ENCODE measurements around the gene OR6K3.
"Not testable (repeated sequence)": the region's sequence is repeated elsewhere in the genome, so short reads cannot be mapped to it uniquely, and the experiment has no call there.

The OR6K3 gene

DNA sequence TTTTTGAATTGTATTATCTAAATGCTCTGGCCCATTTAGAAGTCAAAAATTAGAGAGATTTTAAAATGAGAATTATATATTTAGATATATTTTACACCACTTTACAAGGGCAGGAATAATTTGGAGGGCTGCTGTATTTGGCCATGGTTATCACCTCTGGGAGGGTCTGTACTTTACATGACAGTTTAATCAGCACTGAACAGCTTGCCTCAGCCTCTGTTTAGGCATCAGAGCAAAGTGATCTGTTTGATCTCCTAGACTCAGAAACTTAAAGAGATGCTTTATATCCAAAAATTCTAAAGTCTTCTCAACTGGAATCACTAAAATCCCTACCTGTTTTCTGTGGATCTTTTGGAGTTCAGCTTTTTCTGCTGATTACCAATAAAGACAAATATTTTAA, 28.6 kb downstream of the OR6K3 start:
- H3K4me1 Mint-ChIP-seq = no peaks in the 10 kb centered on the region
- no peak for DNase-seq
- H3K36me3 Mint-ChIP-seq (ENCODE audit: low read depth) = no peaks in the 10 kb centered on the region
- H3K4me3 Mint-ChIP-seq = no peak overlapping the region
- no peak overlapping the region for H3K27ac Mint-ChIP-seq
- H3K9me3 Mint-ChIP-seq = no peaks in the 10 kb centered on the region
- TF ChIP-seq, protein P1, sequence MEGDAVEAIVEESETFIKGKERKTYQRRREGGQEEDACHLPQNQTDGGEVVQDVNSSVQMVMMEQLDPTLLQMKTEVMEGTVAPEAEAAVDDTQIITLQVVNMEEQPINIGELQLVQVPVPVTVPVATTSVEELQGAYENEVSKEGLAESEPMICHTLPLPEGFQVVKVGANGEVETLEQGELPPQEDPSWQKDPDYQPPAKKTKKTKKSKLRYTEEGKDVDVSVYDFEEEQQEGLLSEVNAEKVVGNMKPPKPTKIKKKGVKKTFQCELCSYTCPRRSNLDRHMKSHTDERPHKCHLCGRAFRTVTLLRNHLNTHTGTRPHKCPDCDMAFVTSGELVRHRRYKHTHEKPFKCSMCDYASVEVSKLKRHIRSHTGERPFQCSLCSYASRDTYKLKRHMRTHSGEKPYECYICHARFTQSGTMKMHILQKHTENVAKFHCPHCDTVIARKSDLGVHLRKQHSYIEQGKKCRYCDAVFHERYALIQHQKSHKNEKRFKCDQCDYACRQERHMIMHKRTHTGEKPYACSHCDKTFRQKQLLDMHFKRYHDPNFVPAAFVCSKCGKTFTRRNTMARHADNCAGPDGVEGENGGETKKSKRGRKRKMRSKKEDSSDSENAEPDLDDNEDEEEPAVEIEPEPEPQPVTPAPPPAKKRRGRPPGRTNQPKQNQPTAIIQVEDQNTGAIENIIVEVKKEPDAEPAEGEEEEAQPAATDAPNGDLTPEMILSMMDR (IDR thresholded peaks at IDR 0.05) = no peak
- peaks cover 5% of the 10 kb centered on the region for H3K27me3 Mint-ChIP-seq (ENCODE audit: low read depth, poor library complexity)

DNA sequence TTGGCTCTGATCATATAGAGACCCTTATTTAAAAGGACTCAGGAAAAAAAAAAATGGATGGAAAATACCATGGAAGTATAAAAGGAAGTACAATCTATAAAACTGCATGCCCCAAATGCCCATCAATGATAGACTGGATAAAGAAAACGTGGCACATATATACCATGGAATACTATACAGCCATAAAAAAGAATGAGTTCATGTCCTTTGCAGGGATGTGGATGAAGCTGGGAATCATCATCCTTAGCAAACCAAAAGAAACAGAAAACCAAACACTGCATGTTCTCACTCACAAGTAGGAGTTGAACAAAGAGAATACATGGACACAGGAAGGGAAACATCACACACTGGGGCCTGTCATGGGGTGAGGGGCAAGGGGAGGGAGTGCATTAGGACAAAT, 29.4 kb downstream of the OR6K3 start:
- DNase-seq; H3K36me3 Mint-ChIP-seq (ENCODE audit: low read depth); H3K27me3 Mint-ChIP-seq (ENCODE audit: low read depth, poor library complexity); H3K4me1 Mint-ChIP-seq; H3K9me3 Mint-ChIP-seq; H3K4me3 Mint-ChIP-seq; H3K27ac Mint-ChIP-seq: not testable (repeated sequence)

DNA sequence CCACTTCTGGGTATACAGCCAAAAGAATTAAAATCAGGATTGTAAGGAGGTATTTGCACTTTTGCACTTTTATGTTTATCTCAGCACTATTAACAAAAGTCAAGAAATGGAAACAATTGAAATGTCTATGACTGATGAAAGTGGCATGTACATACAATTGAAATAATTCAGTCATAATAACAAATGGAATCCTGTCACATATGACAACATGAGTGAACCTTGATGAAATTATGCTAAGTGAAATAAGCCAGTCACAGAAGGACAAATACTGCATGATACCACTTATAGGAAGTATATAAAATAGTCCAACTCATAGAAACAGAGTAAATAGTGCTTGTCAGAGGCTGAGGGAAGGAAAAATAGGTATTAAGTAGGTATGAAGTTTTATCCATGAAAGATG, 30.6 kb downstream of the OR6K3 start:
- no peak overlapping the region for H3K27ac Mint-ChIP-seq
- no peaks in the 10 kb centered on the region for H3K4me1 Mint-ChIP-seq
- no peaks in the 10 kb centered on the region for H3K9me3 Mint-ChIP-seq
- TF ChIP-seq, protein P1 (IDR thresholded peaks at IDR 0.05) = no peak
- no peak overlapping the region for H3K4me3 Mint-ChIP-seq
- H3K36me3 Mint-ChIP-seq (ENCODE audit: low read depth) = no peaks in the 10 kb centered on the region
- peaks cover 8% of the 10 kb centered on the region for H3K27me3 Mint-ChIP-seq (ENCODE audit: low read depth, poor library complexity)
- no peak for DNase-seq

DNA sequence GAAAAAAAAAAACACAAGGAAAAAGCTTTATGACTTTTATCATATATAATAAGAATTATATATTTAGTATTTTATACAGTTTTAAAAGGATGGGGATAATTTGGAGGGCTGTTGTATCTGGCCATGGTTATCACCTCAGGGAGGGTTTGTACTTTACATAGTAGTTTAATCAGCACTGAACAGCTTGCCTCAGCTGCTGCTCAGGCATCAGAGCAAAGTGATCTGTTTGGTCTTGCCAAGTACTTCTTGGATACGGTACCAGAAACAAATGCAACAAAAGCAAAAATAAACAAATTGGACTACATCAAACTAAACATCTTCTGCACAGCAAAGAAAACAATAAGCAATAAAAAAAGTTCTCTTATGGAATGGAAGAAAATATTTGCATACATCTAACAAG, 31.4 kb downstream of the OR6K3 start:
- no peak for DNase-seq
- no peaks in the 10 kb centered on the region for H3K36me3 Mint-ChIP-seq (ENCODE audit: low read depth)
- TF ChIP-seq, protein P1 (IDR thresholded peaks at IDR 0.05) = no peak
- H3K4me3 Mint-ChIP-seq = no peak overlapping the region
- no peaks in the 10 kb centered on the region for H3K4me1 Mint-ChIP-seq
- H3K27ac Mint-ChIP-seq = no peak overlapping the region
- no peaks in the 10 kb centered on the region for H3K9me3 Mint-ChIP-seq
- H3K27me3 Mint-ChIP-seq (ENCODE audit: low read depth, poor library complexity) = peaks cover 8% of the 10 kb centered on the region

DNA sequence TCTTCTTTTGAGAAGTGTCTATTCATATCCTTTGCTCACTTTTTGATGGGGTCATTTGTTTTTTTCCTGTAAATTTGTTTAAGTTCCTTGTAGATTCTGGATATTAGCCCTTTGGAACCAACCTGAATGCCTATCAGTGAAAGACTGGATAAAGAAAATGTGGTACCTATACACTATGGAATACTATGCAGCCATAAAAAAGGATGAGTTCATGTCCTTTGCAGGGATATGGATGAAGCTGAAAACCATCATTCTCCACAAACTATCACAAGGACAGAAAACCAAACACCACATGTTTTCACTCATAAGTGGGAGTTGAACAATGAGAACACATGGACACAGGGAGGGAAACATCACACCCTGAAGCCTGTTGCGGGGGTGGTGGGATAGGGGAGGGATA, 32.2 kb downstream of the OR6K3 start:
- not testable (repeated sequence) for DNase-seq, H3K9me3 Mint-ChIP-seq

DNA sequence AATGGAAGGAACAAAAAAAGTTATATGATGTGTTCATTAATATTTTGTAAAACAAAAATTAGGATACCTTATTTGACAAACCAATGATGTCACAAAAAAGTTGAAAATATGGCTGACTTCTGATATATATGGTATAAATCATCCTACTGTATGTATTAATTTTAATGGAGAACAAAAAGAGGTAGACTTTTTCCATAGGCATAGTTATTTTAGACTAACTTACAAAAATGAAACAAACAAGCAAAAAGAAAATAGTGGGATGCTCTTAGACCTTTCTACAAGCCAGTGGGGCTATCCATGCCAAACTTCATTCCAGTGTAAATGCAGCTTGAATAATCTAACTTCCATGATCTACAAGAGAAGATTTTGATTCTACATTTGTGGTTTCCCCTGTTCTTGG, 33.5 kb downstream of the OR6K3 start:
- no peak overlapping the region for H3K4me3 Mint-ChIP-seq
- no peaks in the 10 kb centered on the region for H3K36me3 Mint-ChIP-seq (ENCODE audit: low read depth)
- H3K27me3 Mint-ChIP-seq (ENCODE audit: low read depth, poor library complexity) = peaks cover 8% of the 10 kb centered on the region
- no peaks in the 10 kb centered on the region for H3K4me1 Mint-ChIP-seq
- DNase-seq = no peak
- TF ChIP-seq, protein P1 (IDR thresholded peaks at IDR 0.05) = no peak
- no peaks in the 10 kb centered on the region for H3K9me3 Mint-ChIP-seq
- no peak overlapping the region for H3K27ac Mint-ChIP-seq

More for the DNA sequence above, 32.2 kb downstream of the OR6K3 start:
- not testable (repeated sequence) for H3K27me3 Mint-ChIP-seq (ENCODE audit: low read depth, poor library complexity); H3K4me1 Mint-ChIP-seq; H3K4me3 Mint-ChIP-seq; H3K36me3 Mint-ChIP-seq (ENCODE audit: low read depth); H3K27ac Mint-ChIP-seq

DNA sequence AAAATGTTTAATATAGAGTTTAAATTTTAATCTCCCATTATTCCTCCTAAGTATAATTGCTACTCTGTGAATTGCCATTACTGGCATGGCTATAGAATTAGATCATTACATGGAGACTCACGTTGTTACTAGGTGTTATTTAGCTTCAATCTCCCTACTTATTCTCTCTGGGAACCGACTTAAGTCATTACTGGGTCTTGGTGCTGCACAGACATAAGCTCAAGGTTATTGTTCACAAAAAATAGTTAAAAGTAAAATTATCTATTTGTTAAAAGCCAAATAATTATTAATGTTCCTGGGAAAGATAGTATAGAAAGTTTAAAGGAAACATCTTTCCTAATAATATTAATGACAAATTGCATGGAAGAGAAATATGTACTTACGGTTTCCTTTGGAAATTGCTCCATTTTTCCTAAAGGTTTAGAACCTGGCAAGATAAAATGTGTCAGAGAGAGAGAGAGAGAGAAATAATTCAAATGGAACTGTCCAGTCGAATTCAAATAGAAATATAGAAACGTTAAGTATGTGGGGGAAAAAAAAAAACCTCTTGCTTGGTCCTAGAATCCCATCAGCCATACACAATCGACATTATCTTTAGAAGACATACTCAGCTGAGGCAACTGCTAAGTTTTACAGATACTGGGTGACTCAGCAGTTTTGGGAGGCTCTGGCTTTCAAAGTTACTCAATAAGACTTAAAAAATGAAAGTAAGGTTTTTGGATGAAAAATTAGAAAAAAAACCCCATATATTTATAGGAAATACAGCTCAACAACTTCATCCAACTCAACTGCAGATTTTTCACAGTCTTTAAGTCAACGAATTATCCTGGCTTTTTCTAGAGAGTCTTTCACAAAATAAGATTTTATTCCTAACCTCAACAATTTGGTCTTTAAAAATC, 34.2 kb downstream of the OR6K3 start, which contains the start of gene SPTA1:
SPTA1 (minus strand) TSS at position 605 of the 899 bp plus-strand sequence; CDS start at position 407, 198 bp downstream.
- no peaks in the 10 kb centered on the region for H3K9me3 Mint-ChIP-seq
- no peak within 1 kb of the TSS for H3K4me3 Mint-ChIP-seq
- no peaks in the 10 kb centered on the region for H3K36me3 Mint-ChIP-seq (ENCODE audit: low read depth)
- no peak within 1 kb of the TSS for H3K27ac Mint-ChIP-seq
- no peak for DNase-seq
- H3K4me1 Mint-ChIP-seq = no peaks in the 10 kb centered on the region
- TF ChIP-seq, protein P1 (IDR thresholded peaks at IDR 0.05) = no peak
- H3K27me3 Mint-ChIP-seq (ENCODE audit: low read depth, poor library complexity) = peaks cover 8% of the 10 kb centered on the region
